Stimulated activated CD8-positive, alpha-beta memory T cell treated with anti-CD3 and anti-CD28 coated beads, Interleukin-7, amount 100 ng/mL, for 48 hours (primary cell): ENCODE measurements around the gene PIGH.
A peak's percentile ranks its signal among the peaks of the same experiment; 100 is the strongest.
"Not testable (repeated sequence)": the region's sequence is repeated elsewhere in the genome, so short reads cannot be mapped to it uniquely, and the experiment has no call there.

ENCODE experiments used
- DNase-seq, 2 donors: peaks; one replicate each; pipeline ENCODE4 v3.0.0-alpha.2; 2020; ENCODE audit warnings: low read depth in 1 of 2; ENCODE audit errors: extremely low read depth in 1 of 2

Gene PIGH

GRCh38 chr14:67599698-67600561 is at the start of gene PIGH:
TSS of gene PIGH (minus strand) at chr14:67600268. CDS start at chr14:67600203, 65 bp downstream.
- DNase-seq, result peak; percentile 87 to 90

DNA sequence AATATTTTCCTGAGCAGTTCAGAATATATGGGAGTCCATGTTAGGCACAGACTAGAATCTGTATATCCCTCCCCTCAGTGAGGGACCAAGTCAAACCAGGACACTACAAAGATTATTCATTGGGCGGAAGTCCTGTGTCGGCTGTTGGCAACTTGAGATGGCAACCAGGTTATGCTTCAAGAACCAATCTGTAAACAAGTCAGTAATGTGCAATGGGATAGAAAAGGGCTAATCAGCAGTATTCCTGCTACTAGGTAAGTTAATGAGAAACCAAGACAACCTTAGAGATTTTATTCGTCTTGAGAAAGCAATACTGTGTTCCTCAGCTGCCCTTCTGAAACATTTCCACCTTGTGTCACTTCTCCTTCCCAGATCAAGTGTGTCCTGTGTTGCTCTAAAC is 46.1 kb upstream of the PIGH start:
- no peak for DNase-seq

DNA sequence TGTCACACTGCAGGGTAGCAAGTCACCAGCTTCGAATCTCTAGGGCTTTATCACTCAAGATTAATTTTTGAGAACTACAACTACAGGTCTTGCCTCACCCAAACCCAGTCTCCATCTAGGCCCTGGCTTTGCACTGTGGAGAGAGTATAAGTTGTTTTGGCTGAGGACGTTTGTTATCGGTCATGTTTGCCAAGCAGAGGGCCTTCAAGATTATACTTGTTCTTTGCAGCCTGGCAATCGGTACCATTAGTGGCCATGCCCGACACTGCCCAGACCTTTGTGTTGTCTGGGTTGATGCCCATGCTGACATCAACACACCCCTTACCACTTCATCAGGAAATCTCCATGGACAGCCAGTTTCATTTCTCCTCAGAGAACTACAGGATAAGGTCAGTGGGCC is 45.3 kb upstream of the PIGH start:
- no peak for DNase-seq

DNA sequence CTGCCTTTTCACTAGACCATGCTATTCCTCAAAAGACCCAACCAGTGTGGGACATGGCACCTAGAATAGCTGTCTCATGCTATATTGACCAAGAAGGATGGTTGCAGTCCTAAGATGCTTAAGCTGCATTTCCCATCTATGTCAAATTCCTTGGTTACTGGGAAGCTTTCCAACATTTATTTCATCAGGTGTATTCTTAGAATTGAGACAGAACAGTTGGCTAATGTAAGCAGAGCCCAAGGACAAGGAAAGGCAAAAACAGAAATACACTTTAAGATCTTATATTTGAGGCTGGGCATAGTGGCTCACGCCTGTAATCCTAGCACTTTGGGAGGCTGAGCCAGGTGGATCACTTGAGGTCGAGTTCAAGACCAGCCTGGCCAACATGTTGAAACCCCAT is 44.4 kb upstream of the PIGH start:
- no peak for DNase-seq

GRCh38 chr14:67643713-67644112 is 43.6 kb upstream of the PIGH start:
- DNase-seq, result no peak

- DNase-seq, result peak in 1 of 2 donors; percentile 42
Observed at GRCh38 chr14:67641902-67642749, 42.1 kb upstream of the PIGH start.

DNA sequence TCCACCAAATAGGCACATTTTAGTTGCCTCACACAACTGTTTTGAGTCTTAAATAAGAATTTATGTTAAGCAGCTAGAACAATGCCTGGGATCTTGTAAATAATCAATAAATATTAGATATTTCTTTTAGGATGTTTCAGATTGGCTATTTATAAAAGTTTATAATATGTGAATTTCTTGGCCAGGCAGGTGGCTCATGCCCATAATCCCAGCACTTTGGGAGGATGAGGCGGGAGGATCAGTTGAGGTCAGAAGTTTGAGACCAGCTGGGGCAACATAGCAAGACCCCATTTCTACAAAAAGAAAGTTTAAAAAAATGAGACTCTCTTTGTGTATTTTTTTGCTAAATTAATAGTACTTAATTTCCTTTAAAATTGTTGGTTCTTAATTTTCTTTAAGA is 41.4 kb upstream of the PIGH start:
- no peak for DNase-seq

DNA sequence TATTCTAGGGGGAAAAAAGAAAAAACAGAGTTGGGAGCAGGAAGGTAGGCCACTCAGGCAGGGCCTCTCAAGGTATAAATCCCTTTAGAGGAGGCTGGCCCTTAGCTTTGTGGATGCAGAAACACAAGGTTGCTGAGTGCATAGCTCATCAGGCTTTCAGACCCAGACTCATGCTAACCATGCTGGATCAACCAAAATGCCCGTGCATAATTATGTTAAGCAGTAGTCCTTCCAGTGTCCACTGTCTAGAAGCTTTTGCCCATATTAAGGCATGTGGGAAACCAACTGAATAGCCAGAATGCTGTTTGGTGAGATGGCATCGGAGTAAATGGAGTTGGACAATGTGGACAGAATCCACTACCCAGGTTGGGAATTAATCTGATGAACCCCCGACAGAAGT is 38.6 kb upstream of the PIGH start:
- no peak for DNase-seq

GRCh38 chr14:67636361-67636919 is 36.4 kb upstream of the PIGH start:
- no peak for DNase-seq

- DNase-seq, result no peak
Observed at GRCh38 chr14:67633451-67634147, 33.5 kb upstream of the PIGH start.

GRCh38 chr14:67630938-67631337 is 30.9 kb upstream of the PIGH start:
- no peak for DNase-seq

GRCh38 chr14:67630186-67630585 is 30.1 kb upstream of the PIGH start:
- DNase-seq, result no peak

DNA sequence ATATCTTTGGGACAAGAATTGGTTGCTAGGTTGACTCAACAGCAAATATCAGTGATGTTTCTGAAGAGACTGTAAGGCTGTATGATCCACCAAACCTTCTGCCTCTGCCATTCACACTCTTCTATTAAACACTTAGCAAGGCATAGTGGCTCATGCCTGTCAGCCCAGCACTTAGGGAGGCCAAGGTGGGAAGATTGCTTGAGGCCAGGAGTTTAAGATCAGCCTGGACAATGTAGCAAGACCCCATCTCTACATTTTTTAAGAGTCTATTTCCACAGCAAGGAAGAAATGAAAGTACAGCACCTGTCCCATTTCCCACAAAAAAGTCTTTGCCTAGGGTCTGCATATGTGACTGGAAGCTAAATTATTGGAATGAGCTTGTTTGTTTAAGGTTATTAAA is 27.5 kb upstream of the PIGH start:
- DNase-seq, result no peak

- DNase-seq, result not testable (repeated sequence)
Observed at GRCh38 chr14:67626131-67626530, 26.1 kb upstream of the PIGH start.

DNA sequence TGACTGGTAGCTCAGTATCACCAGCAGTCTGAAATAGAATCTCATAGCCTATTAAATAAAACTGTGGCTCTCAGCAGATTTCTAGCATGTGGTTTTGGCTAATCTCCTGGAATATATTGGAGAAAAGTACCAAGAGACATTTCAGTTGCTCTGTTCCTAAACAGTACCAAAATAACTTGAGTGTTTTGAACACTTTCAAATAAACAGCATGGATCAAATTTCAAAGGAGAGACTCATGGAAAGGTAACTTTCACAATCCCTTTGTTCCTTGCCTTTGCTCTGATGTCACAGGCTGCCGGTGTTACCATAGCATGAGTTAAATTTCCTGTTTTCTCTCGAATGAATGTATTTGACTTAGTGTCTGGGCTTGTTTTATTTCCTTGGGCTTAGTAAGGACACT is 23.0 kb upstream of the PIGH start:
- DNase-seq, result no peak

DNA sequence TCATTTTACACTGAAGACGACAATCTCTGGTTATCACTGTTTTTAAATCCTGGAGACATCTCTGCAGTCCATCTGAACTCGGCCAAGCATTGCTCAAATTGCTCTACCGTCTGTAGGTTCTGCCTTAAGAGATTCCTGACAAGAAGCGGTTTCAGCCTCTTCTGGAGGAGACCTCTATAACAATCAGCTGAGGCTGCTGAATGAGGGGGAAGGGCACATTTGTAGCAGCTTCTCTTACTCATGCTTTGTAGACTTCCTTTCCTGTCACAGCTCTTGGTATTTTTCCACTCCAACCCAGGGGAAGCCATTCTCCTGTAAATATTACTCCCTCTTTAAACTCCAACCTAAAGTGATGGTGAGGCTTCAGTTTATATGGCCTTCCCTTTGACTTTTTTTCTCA is 22.6 kb upstream of the PIGH start:
- DNase-seq, result no peak

- DNase-seq, result no peak
Observed at GRCh38 chr14:67620217-67620785, 20.2 kb upstream of the PIGH start.

DNA sequence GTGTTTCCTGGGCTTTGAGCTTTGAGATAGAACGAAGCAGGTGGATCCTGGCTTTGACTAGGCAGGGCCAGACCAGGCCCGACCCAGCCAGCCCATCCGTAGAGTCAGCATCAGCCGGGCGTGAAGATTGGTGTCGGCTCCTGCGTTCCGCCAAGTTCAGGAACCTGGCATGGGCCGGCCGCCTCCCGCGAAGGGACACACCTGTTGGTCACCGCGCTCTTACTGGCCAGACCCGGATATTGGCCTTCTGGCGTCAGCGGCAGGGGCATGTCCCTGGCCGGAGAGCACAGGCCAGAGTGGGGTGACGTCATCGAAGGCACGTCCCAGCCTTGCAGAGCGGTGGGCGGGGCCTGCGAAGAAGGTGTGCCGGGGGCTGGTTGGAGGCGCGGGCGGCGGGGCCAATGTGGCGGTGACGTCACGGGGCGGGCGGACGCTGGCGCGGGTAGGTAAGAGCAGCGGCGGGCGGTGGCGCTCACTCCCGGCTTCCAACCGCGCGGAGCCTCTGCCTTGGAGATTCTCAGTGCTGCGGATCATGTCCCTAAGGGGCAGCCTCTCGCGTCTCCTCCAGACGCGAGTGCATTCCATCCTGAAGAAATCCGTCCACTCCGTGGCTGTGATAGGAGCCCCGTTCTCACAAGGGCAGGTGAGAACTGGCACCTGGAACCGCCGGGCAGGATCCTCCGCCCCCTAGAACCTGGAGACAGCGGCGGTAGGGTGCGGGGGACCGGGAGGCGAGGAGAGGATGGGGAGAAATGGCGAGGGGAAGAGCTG is 19.6 kb upstream of the PIGH start, which contains the start of gene ARG2:
TSS of gene ARG2 (plus strand) at position 475 of the 771 bp plus-strand sequence. CDS start at position 533, 58 bp downstream.
- peak; percentile 91 to 97 for DNase-seq

DNA sequence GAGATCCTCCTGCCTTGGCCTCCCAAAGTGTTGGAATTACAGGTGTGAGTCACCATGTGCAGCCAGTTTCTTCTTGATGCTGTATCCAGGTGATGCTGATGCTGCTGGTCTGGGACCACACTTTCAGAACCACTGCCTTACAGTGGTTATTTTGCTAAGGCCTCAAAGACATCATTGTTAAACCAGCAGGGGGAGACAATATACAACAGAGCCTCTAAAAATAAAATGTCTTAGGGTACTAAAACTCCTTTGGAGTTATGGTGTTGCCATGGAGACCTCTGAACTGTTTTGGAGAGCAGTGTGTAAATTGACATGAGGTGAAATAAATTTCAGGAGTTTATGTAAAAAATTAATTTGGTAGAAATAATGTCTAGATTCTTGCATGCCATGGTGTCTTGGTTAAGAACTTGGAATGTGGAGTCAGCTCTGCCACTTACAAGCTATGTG is 18.6 kb upstream of the PIGH start:
- no peak for DNase-seq

DNA sequence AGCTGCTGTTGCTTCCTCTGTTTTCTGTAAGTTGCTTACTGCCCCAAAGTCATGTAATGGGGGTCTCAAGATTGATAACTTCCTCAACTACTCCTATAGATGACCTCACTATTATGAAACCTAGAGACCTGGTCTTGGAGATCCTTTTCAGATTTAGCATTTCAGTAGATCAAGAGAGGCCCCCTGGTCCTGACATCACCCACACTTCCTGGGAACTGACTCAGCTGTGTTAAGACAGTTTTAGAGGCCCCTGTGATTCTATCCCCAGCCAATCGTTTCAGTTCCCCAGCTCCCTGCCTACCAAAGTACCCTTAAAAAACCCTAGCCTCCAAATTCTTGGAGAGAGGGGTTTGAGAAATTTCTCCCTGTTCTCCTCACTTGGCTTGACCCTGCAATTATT is 10.4 kb upstream of the PIGH start:
- DNase-seq, result peak in 1 of 2 donors; percentile 42
